GM13977 (cell line): Measurements from ENCODE around the gene KLF6.
A peak's percentile ranks its signal among the peaks of the same experiment; 100 is the strongest.

Experiments used
- DNase-seq: peaks from one replicate; pipeline ENCODE4 v3.0.0; 2012; ENCODE audit warnings: low spot score
- in situ Hi-C: fragments of 300-500 bp; cut with MboI; formaldehyde crosslinking; loops from one replicate; pipeline ENCODE4 v1.12.0; 2022; ENCODE audit warnings: low sequenced_read_pairs, low pct_unique_long_range_greater_than_20kb, mixed read lengths, inconsistent platforms; ENCODE audit not compliant: unreplicated experiment
- TF ChIP-seq, protein P1 (sequence below): IDR thresholded peaks from 2 replicates; pipeline ENCODE4 v1.5.1; 2012; ENCODE audit warnings: mild to moderate bottlenecking, control low read depth; ENCODE audit not compliant: insufficient read depth; ENCODE audit errors: extremely low read depth, missing control alignments

Gene KLF6

DNA sequence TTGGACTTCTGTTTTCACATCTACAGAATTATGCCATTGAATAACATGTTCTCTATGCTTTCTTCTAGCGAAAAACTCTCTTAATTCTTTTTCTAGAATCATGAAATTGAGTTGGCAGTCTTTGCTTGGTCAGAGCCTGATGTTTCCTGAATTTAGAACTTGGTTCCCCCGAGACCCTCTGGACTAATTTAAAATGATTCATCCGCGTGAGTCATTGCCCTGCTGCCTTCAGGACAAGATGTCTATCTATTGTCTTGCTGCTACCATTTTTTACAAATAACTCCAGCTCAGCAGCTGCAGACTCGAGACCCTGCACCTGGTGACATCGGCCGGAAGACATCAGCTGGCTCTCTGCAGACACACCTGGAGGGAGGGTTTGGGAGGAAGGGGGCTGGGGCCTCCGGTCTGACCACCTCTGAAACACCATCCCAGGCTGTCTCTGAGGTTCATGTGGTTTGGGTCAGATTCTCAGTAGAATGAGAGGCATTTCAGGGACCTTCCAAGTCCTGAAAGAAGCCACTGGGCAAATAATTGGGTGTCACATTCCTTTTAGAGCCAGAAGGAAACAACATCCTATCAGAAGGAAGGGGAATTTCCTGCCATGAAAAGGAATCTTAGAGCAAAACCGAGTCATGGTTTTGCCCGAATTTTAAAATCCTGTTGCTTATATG is 20.9 kb upstream of the KLF6 start:
- TF ChIP-seq, protein P1, sequence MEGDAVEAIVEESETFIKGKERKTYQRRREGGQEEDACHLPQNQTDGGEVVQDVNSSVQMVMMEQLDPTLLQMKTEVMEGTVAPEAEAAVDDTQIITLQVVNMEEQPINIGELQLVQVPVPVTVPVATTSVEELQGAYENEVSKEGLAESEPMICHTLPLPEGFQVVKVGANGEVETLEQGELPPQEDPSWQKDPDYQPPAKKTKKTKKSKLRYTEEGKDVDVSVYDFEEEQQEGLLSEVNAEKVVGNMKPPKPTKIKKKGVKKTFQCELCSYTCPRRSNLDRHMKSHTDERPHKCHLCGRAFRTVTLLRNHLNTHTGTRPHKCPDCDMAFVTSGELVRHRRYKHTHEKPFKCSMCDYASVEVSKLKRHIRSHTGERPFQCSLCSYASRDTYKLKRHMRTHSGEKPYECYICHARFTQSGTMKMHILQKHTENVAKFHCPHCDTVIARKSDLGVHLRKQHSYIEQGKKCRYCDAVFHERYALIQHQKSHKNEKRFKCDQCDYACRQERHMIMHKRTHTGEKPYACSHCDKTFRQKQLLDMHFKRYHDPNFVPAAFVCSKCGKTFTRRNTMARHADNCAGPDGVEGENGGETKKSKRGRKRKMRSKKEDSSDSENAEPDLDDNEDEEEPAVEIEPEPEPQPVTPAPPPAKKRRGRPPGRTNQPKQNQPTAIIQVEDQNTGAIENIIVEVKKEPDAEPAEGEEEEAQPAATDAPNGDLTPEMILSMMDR: no peak
- DNase-seq: no peak
- in situ Hi-C loops: no loop called here

DNA sequence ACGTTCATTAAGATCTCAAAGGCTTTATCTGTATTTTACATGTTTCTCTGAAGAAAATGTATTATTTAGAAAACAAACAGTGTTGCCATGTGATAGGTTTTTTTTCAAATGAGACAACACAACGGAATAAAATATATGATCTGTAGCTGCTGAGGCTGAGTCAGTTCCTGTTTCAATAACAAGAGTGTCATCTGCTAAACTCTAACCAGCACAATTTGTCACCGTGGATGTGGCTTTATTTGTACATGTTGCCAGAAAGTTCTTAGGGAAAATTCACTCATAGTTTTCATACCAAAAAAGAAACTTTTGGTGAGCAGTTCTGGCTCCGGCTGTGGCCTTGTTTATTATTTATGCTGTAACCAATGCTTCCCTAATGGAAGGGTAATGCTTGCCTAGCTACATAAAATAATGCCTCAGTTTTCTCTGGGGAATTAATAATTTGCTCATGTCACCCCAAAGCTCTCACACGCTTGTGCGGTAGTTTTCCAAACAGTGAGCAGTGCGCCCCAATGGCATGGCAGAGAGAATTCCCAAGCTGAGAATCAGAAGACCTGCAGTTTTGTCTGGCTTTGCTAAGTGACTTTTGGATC is 20.3 kb upstream of the KLF6 start:
- peak; percentile 48 for DNase-seq
- in situ Hi-C loops: no loop called here
- TF ChIP-seq, protein P1: no peak

DNA sequence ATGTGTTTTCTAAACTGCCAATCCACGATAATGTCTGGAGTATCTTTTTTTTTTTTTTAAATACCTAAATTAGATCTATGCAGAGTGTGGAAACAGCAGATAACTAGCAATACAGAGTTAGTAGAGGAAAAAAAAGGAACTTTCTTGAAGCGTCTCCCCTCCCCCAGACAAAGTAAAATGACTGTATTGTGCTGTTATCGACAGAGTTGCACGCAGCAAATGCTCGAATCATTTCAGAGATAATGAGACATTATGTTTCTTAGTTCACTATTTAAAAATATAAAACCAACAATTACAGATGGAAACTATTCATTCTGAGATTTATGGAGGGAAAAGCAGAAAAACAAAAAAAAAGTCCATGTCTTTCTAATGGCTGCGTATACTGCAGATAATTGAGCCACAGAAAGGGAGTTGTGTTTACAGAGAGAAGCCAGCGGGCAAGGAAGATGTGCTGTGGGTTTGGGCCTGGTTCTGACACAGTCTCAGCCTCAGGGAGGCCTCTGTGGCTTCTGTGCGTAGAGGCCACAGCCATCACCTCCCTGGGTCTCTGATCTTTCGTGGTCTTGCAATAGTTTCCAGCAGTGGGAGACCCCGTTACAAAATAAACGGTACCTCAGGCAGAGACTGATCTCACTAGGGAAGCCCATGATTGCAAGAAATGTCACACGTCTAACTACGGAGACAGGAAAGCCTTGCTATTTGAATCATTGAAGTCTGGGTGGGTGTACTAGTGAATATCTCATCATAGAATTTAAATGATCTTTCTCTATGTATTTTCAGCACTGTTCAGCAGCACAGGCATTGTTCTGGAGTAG is 19.1 kb upstream of the KLF6 start:
- no peak for DNase-seq
- in situ Hi-C loops: no loop called here
- TF ChIP-seq, protein P1: no peak

DNA sequence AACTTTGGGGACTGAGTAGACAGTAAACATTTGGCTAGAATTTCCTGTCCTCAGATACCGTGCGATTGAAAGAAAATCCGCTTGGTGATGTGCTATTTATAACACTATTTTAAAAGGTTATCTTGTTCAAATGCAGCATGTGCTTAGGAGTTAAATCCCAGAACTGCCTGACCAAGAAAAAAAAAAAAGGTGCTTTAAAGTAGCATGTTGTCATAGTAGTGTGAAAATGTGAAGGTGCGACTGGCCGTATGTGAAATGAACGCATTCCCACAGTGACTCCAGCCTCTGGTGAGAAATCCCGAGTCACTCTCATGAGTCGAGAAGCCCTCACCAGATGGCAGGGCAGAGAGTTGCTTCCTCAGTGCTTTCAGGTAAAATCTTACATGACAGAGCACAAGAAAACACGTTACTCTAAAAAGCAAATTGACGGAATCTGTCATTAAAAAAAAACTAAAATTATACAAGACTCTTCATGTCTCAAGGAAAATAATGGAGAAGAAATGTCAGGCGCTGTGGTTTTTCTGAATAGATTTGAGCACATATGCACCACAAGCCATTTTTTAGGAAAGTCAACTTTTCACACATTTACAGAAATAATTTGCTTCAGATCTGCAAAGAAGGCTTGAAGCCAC is 18.4 kb upstream of the KLF6 start:
- no peak for DNase-seq
- in situ Hi-C loops: no loop called here

DNA sequence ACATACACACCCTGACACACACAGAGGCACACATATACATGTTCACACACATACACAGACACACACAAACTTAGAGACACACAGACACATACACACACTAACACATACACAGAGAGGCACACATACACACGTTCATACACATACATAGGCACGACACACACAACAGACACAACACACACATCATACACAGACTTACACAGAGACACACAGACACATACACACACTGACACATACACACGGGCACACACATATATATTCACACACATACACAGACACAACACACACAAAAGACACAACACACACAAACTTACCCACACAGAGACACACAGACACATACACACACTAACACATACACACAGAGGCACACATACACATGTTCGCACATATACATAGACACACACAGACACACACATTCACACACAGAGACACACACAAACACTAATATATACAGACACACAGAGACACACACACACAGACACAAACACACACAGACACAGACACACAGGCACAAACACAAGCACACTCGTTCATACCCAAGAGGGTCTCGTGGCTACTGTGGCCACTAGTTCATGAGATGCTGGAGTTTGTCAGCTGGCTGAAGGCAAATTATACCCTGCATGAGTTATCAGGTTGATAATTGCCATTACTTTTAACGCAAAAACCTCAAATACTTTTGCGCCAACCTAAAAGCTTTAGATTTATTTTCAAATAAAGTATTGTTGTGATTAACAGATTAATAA is 17.7 kb upstream of the KLF6 start:
- TF ChIP-seq, protein P1: no peak
- DNase-seq: no peak
- in situ Hi-C loops: no loop called here

More for the DNA sequence above, 18.4 kb upstream of the KLF6 start:
- TF ChIP-seq, protein P1: peak; percentile 4
